Esophagus squamous epithelium (tissue), 4 donors: Measurements from ENCODE around the gene GALR3.

Experiments used
- POLR2A ChIP-seq, 4 donors: fragments of 450-650 bp; IDR thresholded peaks; one replicate each; pipeline ENCODE4 v1.6.1; 2017; ENCODE audit warnings: antibody characterized with exemption in 4 of 4, mild to moderate bottlenecking in 4 of 4, moderate library complexity in 3 of 4
- TF ChIP-seq, protein P1 (sequence below), 6 experiments: fragments of 450-650 bp in 4 of 6; fragments of 200-600 bp in 2 of 6; sonication (generic) in 2 of 6; IDR thresholded peaks; one replicate each; pipeline ENCODE4 v1.5.1; 2016 to 2019; ENCODE audit warnings: antibody characterized with exemption in 6 of 6, mild to moderate bottlenecking in 4 of 6, moderate library complexity in 4 of 6

DNA sequence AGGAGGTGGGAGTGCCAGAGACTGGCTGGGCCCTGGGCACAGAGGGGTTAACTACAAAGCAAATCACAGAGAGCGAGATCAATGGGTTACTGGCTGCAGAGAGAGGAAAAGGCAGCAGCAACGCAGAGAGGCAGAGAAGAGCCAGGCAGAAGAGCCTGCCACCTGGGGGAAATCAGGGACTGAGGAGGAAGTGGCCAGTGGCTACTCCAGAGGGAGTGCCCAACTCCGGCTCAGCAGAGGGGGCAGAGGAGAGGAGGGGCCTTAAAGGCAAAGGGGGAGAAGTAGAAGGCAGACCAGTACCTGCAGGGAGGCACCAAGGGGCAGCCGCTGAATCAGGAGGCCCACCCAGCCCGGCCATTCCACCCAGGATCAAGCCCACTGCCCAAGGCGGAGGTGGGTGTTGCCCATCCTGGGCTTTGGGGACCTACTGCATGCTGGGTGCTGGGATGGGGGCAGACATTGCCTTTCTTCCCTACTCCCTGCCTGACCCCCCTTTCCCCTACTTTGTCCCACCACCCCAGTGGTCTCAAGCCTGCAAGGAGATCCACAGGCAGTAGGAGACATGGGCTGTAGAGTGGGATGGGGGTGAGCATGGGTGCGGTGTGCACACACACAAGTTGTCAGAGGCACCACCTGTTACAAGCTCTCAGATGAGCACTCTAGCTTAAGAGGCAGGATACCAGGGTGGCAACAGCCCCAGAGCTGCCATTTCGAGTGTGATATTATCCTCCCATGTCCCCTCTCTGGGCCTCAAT is 926 bp upstream of the GALR3 start:
- TF ChIP-seq, protein P1, sequence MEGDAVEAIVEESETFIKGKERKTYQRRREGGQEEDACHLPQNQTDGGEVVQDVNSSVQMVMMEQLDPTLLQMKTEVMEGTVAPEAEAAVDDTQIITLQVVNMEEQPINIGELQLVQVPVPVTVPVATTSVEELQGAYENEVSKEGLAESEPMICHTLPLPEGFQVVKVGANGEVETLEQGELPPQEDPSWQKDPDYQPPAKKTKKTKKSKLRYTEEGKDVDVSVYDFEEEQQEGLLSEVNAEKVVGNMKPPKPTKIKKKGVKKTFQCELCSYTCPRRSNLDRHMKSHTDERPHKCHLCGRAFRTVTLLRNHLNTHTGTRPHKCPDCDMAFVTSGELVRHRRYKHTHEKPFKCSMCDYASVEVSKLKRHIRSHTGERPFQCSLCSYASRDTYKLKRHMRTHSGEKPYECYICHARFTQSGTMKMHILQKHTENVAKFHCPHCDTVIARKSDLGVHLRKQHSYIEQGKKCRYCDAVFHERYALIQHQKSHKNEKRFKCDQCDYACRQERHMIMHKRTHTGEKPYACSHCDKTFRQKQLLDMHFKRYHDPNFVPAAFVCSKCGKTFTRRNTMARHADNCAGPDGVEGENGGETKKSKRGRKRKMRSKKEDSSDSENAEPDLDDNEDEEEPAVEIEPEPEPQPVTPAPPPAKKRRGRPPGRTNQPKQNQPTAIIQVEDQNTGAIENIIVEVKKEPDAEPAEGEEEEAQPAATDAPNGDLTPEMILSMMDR (IDR thresholded peaks at IDR 0.05) = no peak
- no peak for TF ChIP-seq POLR2A (IDR thresholded peaks at IDR 0.05)
